Stimulated activated CD4-positive, alpha-beta T cell treated with anti-CD3 and anti-CD28 coated beads, Interleukin-2, amount 100 ng/mL, for 48 hours (primary cell): ENCODE data around the gene VARS2.
A peak's percentile ranks its signal among the peaks of the same experiment; 100 is the strongest.

Experiments
- DNase-seq, 2 donors: peaks; one replicate each; pipeline ENCODE4 v3.0.0-alpha.2; 2020

The VARS2 gene

DNA sequence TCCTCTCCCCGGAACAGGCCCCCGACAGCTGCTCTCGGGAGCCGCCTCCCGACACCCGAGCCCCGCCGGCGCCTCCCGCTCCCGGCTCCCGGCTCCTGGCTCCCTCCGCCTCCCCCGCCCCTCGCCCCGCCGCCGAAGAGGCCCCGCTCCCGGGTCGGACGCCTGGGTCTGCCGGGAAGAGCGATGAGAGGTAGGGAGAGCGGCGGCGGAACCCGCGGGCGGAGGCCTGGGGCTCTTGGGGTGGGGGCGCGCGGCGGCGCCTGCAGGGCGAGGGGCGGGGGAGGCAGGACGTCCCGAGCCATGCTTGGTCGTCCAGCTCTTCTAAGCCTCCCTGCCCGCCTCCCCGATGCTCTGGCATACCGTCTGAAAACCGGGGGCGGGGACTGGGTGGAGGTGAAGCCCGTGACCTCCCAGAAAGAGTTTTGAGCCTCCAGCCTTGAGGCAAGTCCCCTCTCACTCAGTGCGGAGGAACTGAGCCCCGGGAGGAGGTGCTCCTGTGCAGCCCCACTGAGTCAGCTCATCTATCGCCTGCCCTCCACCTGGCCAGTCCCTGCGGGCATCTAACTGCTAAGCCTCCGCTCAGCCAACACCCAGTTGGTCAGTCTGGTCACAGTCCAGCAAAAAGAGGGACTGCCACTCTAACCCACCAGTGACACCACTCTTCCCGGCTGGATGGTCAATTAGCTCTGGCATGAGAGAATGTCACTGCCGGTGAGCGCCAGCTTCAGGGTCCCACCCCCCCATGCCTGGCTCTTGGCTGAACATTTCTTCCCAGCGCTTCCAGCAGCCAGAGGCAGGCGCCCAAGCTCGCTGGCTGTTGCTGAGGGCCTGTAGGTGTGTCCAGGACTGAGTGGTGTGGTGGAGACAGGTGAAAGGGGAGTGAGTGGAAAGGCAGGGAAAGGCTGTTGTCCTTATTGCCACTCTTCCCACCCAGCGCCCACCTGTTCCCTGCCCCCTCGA is 29.2 kb upstream of the VARS2 start:
- peak in 1 of 2 donors; percentile 34 for DNase-seq

DNA sequence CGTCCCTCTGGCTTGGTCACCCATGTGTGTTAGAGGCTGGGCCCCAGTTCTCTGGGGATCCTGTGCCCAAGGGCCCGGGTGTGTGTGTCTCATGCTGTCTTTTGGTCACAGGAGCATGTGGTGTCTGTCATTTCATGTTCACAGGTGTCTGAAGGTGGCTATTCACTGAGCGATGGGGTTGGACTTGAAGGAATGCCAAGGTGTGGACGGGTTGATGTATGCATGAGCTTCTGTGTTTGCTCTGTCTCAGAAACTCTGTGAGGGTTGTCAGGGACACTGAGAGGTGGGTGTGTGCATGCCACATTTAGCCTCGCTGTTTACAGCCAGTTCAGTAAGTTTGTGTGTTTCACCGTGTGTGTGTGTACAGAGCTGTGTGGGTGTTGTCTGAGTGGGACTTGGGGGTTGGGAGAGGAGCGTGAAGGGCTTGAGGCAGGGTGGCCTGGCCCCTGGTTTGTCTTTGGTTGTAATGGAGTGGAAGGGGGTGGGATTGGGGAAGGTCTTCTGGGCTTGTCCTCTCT is 28.5 kb upstream of the VARS2 start:
- DNase-seq: no peak

DNA sequence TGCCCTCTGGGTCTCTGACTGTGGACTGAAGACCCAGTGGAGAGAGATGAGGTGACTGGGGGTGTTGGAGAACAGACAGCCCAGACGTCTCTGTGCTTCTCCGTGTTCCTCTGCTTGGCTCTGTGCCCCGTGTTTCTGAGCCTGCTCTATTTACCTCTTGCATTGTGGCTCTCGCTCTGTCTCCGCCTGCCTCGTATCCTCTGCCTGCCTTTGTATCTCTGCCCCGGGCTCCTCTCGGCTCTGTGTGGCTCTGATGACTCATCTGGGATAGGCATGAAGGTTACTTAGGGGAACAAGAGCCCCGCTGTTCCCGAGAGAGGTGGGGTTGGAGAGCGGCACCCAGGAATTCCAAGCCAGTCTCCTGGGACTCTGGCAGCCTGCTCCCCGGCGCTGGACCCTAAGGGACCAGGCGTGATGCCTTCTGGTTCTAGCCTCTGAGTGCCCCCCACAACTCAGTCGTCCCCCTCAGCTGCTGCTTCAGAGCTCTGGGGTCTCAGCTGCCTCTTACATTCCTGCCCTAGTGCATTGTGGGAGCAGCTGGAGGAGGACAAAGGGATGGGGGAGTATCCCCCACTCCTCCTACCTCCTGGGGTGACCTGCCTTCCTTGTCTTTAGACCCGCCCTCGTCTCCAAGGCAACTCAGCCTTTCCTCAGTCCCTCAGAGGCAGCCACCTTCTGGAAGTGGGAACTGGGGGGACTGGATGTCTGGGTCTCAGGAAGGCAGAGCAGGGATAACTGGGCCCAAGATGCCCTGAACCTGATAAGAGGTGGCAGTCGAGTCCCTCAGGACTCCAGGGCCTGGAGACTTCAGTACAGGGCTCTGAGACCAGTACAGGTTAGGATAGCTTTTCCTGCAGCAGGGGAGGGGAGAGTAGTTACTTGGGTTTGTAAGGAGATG is 27.8 kb upstream of the VARS2 start:
- DNase-seq: no peak

DNA sequence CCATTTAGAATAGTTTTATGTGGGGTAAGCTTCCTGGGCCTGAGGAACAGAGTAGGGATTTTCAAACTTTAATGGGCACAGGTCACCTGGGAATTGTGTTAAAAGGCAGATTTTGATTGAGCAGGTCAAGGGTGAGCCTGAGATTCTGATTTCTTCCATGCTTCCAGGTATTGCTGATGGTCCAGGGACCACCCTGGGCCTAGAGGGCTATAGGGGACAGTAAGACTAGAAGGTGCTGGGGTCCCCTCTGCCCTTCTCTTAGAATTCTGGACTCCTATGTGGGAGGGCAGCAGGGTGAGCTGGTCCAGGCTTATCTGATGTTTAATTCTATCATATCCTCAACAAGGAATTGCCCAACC is 27.2 kb upstream of the VARS2 start:
- no peak for DNase-seq

DNA sequence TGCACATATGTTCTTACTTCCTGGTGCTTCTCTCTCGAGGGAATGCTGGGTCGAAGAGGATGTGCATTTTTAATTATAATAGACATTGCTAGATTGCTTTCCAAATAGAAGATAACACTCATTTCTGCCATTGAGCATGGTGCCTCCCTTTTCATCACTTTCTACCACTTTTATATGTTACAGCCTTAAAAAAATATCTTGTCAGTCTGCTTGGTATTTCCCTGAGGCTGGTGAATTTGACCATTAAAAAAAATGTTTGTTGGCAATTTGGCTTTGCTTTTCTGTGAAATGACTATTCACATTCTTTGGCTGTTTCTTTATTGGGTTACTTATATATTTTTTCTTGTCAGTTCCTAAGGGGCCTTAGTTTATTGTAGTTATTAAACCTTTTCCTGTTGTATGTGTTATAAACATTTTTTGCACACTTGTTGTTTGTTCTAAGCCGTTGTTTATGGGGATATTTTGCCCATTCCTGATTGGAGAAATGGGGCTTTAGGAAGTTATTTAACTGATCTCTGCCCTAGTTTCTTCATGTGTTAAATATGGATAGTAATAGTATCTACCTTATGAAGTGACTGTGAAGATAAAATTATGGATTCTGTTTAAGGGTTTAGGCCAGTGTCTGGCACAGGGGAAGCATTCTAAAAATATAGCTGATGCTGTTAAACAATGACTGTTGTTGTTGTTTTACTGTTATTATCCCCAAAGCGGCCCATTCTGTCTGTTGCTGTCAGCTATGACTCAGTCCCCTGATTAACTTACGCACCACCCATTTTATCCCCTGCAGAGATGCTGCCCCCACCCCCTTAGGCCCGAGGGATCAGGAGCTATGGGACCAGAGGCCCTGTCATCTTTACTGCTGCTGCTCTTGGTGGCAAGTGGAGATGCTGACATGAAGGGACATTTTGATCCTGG is 25.9 kb upstream of the VARS2 start:
- no peak for DNase-seq

DNA sequence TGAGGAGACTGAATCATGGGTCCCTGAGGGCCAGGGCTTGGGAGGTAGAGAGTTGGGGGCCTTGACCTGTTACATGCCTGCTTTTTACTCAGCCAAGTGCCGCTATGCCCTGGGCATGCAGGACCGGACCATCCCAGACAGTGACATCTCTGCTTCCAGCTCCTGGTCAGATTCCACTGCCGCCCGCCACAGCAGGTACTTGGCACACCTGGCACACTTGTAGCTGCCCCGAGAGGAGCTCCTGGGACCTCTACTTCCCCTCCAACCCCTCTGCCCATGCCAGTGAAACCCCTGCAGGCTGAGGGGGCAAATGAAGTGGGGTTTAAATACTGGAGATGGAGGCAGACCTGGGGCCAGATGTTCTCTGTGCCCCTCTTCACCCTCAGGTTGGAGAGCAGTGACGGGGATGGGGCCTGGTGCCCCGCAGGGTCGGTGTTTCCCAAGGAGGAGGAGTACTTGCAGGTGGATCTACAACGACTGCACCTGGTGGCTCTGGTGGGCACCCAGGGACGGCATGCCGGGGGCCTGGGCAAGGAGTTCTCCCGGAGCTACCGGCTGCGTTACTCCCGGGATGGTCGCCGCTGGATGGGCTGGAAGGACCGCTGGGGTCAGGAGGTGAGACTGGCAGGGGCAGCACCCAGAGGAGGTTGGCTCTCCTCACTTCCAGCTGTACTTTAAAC is 25.1 kb upstream of the VARS2 start:
- DNase-seq: no peak

DNA sequence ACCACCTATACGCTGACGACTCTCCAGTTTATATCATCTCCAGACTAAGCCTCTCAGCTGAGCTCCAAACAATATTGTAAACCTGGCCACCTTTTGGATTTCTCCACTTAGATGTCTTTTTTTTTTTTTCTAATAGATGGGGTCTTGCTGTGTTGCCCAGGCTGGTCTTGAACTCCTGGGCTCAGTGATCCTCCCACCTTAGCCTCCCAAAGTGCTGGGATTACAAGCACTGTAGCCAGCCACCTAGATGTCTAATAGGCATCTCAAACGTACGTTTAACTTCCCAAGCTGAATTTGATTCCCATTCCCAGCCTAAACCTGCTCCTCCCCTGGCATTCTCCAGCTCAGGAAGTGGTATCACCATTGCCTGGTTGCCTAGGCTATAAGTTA is 24.5 kb upstream of the VARS2 start:
- DNase-seq: no peak

DNA sequence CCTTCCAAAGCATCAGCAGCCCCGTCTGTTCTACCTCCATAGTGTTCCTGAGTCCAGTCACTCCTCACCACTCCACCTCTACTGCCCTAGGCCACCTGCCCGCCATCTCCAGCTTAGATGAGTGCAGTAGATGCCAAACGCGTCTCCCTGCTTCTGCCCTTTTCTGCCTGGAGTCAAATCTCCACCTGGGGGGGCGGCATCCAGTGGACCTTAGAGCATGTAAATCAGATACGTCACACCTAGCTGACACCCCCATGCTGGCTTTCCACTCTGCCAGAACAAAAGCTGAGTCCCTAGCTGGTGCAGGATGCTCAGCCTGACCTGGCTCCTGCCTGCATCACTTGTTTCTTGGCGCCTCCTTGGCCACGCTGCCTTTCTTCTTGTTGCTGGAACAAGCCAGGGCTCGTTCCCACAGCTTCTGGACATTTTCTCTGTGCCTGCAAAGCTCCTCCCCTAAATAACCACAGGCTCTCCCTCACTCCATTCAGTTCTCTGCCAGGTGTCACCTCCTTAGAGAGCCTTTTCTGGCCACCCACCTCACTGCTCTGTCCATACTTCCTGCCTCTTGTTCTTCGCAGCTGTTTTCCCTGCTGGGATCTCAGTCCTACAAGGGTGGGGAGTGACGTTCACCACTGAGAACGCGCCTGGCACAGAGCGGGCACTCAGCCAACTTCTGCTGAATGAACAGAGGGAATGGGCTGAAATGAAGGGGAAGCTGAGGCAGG is 24.0 kb upstream of the VARS2 start:
- no peak for DNase-seq

DNA sequence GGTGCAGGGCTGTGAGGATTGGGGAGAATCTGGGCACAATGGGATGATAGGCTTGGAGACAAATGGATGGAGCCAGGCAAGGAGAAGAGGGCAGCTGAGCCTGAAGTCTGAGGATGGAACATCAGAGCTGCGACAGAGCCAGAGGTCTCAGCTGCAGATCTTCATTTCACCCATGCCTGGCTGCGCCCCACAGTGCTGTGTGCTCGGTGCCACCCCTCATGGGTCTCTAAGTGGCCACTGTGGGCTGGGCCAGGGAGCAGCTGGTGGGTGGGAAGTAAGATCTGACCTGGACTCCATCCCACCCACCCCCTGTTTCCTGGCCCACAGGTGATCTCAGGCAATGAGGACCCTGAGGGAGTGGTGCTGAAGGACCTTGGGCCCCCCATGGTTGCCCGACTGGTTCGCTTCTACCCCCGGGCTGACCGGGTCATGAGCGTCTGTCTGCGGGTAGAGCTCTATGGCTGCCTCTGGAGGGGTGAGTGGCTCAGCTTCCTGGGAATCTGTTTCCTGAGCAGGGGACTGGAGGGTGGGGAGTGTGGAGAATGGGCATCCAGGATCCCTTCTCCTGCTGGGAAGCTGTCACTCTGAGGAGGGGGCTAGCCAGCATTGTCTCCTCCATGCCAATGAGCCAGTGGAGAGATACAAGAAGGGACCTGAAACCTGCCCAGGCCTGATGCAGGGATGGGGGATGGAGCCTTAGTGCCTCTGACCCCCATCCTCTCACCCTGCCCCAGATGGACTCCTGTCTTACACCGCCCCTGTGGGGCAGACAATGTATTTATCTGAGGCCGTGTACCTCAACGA is 23.2 kb upstream of the VARS2 start:
- no peak for DNase-seq

DNA sequence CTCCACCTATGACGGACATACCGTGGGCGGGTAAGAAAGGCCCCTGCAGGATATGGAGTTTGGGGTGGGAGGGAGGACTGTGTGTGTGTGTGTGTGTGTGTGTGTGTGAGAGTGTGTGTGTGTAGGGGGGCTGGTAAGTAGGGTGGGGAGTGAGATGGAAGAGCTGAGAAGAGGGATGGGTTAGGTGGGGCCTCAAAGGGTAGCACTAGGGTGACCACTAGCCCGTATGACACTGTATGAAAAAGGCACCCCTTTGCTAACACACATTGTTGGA is 22.7 kb upstream of the VARS2 start:
- no peak for DNase-seq

DNA sequence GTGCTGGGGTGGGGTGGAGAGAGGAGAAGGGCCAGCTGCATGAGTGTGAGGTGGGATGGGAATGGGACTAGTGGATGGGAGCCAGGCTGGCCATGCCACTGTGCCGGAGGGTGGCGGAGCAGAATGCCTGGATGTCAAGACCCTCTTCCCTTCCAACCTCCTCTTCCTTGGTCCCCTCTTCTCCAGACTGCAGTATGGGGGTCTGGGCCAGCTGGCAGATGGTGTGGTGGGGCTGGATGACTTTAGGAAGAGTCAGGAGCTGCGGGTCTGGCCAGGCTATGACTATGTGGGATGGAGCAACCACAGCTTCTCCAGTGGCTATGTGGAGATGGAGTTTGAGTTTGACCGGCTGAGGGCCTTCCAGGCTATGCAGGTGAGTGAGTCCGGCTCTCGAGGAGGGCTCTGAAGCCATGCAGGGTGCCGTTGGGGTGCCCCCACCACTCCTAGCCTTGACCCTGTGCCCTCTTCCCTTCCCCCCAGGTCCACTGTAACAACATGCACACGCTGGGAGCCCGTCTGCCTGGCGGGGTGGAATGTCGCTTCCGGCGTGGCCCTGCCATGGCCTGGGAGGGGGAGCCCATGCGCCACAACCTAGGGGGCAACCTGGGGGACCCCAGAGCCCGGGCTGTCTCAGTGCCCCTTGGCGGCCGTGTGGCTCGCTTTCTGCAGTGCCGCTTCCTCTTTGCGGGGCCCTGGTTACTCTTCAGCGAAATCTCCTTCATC is 22.1 kb upstream of the VARS2 start:
- DNase-seq: no peak

DNA sequence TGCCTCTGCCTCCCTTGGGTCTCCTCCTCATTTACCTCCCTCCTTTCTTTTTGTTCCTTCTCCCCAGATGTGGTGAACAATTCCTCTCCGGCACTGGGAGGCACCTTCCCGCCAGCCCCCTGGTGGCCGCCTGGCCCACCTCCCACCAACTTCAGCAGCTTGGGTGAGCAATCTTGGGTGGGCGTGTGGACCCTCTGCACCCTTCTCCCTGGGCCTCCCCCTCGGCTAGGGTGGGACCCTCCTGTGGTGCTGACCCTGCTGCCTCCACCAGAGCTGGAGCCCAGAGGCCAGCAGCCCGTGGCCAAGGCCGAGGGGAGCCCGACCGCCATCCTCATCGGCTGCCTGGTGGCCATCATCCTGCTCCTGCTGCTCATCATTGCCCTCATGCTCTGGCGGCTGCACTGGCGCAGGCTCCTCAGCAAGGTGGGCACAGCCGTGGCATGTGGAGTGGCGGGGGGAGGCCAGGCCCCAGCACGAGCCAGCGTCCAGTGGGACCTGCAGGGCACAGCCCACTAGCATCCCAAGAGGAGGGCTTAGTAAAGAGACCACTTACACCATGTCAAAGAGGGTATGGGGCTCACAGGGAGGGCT is 20.9 kb upstream of the VARS2 start:
- no peak for DNase-seq

DNA sequence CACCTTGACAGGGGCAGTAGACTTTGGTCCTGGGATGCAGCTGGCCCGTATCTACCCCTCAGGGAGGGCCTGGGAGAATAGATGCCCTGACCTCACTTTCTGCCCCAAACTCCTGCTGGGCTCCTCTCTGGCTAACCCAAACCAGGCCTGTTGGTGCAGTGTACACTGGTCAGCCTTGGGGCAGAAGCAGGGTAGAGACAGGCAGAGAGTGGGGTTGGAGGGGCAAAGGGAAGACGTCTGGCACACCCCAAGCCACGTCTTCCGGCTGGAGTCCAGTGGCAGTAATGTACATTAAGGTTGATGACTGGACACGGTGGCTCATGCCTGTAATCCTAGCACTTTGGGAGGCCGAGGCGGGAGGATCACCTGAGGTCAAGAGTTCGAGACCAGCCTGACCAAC is 20.4 kb upstream of the VARS2 start:
- no peak for DNase-seq

DNA sequence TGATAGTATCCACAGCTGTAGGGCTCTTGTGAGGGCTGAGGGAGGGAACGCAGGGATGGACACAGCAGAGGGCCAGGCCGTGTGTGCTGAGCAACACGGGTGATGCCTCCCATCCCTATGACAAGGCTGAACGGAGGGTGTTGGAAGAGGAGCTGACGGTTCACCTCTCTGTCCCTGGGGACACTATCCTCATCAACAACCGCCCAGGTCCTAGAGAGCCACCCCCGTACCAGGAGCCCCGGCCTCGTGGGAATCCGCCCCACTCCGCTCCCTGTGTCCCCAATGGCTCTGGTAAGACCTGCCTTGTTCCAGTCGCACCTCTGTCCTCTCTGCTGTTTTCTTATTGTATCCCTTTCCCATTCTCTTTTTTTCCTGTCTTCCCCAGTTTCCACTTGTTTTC is 19.7 kb upstream of the VARS2 start:
- no peak for DNase-seq

DNA sequence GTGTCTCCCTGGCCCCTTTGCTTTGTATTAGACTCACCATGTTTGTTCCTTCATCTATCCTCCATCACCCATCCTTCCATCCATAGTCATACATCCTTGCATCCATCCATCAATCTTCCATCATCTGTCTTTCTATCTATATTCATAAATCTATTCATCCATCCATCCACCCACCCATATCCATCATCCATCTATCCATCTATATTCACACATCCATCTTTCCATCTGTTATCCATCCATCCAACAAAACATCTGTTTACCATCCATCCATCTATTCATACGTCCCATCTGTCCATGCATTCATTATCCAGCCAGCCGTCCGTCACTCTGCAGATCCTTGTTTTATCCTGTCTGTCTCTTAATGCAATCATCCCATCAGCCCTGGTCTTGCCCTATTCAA is 19.1 kb upstream of the VARS2 start:
- no peak for DNase-seq

DNA sequence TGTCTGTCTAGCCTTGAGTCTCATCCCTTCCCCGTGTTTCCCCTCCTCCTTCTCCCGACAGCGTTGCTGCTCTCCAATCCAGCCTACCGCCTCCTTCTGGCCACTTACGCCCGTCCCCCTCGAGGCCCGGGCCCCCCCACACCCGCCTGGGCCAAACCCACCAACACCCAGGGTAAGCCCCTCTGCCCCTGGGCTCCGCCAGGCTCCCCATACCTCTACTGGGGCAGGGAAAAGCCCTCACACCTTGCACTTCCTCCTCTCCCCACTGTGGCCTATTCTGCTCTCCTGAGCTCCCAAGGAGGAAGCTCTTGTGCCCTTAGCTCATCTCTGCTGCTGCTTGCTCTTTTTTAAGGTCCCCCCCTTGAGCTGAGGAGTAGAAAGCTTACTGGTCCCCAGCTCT is 18.7 kb upstream of the VARS2 start:
- DNase-seq: no peak

DNA sequence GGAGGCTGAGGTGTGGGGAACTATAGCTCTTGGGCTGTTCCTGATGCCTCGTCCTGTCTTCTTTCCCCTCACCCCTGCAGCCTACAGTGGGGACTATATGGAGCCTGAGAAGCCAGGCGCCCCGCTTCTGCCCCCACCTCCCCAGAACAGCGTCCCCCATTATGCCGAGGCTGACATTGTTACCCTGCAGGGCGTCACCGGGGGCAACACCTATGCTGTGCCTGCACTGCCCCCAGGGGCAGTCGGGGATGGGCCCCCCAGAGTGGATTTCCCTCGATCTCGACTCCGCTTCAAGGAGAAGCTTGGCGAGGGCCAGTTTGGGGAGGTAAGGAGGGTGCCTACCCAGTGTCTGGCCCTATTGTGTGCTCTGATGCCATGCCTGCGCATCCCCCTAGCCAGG is 17.5 kb upstream of the VARS2 start:
- no peak for DNase-seq

DNA sequence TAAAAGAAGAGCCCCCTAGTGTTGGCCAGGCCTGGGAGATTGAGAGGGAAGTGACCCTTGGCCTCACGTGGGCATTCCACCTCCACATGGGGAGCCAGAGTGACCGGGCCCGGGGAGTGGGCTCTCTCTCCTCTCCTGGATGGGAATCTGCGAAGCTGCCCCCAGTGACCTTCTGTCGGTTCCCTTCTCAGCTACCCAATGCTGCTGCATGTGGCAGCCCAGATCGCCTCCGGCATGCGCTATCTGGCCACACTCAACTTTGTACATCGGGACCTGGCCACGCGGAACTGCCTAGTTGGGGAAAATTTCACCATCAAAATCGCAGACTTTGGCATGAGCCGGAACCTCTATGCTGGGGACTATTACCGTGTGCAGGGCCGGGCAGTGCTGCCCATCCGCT is 16.2 kb upstream of the VARS2 start:
- no peak for DNase-seq

DNA sequence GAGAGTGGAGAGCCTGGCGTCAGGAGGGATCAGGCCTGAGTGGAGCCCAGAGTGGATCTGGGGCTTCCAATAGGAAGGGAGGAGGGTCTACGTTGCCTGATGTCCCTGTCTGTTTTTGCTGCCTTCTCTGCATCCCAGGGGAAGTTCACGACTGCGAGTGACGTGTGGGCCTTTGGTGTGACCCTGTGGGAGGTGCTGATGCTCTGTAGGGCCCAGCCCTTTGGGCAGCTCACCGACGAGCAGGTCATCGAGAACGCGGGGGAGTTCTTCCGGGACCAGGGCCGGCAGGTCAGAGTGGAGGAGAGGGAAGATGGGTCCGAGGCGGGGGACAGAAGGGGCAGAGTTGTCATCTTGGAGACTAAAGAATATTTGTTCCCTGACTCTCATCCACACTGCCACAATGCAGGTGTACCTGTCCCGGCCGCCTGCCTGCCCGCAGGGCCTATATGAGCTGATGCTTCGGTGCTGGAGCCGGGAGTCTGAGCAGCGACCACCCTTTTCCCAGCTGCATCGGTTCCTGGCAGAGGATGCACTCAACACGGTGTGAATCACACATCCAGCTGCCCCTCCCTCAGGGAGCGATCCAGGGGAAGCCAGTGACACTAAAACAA is 15.2 kb upstream of the VARS2 start:
- no peak for DNase-seq
